ENCODE data around the gene SOX15. TPM values are rescaled to one million over a fixed set of nuclear protein-coding genes. Genes with fewer than 3 reads are reported as not detected.
A peak's percentile ranks its signal among the peaks of the same experiment; 100 is the strongest.

Gene SOX15
- total RNA-seq, 2 experiments from 2014 or later, result 0.84 to 1.6 TPM

- Histone ChIP-seq H4K20me1 (ENCODE audit: insufficient read depth, low read length) (peaks cover 33% of the 10 kb centered on the region), H3K4me3 (ENCODE audit: low read depth, low read length, poor library complexity, severe bottlenecking) (no peak overlapping the region), H3K4me2 (ENCODE audit: low read length) (peak overlapping the region; percentile 88; the same call in 1 of the 2 replicates), H2AFZ (ENCODE audit: low read length) (no peak overlapping the region), H3K27ac (ENCODE audit: low read depth, low read length, poor library complexity, severe bottlenecking) (no peak overlapping the region), H3K79me2 (ENCODE audit: insufficient read depth, low read depth, low read length) (peaks cover 43% of the 10 kb centered on the region), H3K9me3 (ENCODE audit: low read length) (no peaks in the 10 kb centered on the region), H3K36me3 (ENCODE audit: insufficient read depth, low read length) (peaks cover 90% of the 10 kb centered on the region), H3K4me1 (ENCODE audit: insufficient read depth, low read length, poor library complexity, severe bottlenecking) (peaks cover 59% of the 10 kb centered on the region), H3K9me2 (ENCODE audit: insufficient read depth, low read length) (no peaks in the 10 kb centered on the region)
- CTCF ChIA-PET (ENCODE audit: unreplicated experiment), result no interaction called here
- TF ChIP-seq CTCF (conservative IDR thresholded peaks at IDR 0.05; ENCODE audit: low read length), result no peak
- no TSS peak for BruUV-seq (replicated peaks)
- intact Hi-C loops (cut with micrococcal nuclease; ENCODE audit: unreplicated experiment), result no loop called here
- no peak for DNase-seq (ENCODE audit: low spot score)
- POLR2A ChIA-PET, result no interaction called here
These were observed 13.4 kb downstream of the SOX15 start for GRCh38 chr17:7576432-7576937.

GRCh38 chr17:7575959-7576358, 13.9 kb downstream of the SOX15 start:
- Histone ChIP-seq H3K79me2 (ENCODE audit: insufficient read depth, low read depth, low read length) (peaks cover 46% of the 10 kb centered on the region), H3K36me3 (ENCODE audit: insufficient read depth, low read length) (peaks cover 90% of the 10 kb centered on the region), H3K27ac (ENCODE audit: low read depth, low read length, poor library complexity, severe bottlenecking) (no peak overlapping the region), H3K4me2 (ENCODE audit: low read length) (peak overlapping the region; percentile 88), H4K20me1 (ENCODE audit: insufficient read depth, low read length) (peaks cover 33% of the 10 kb centered on the region), H3K9me2 (ENCODE audit: insufficient read depth, low read length) (no peaks in the 10 kb centered on the region), H3K4me3 (ENCODE audit: low read depth, low read length, poor library complexity, severe bottlenecking) (peak overlapping the region; percentile 99), H3K4me1 (ENCODE audit: insufficient read depth, low read length, poor library complexity, severe bottlenecking) (peaks cover 64% of the 10 kb centered on the region), H2AFZ (ENCODE audit: low read length) (no peak overlapping the region), H3K9me3 (ENCODE audit: low read length) (no peaks in the 10 kb centered on the region)
- no peak for DNase-seq (ENCODE audit: low spot score)
- POLR2A ChIA-PET, result interaction anchor here (0.6 kb wide), 1 partner anchor 218 kb away, joined by 3 read pairs; no protein-coding TSS in a partner anchor
- intact Hi-C loops (cut with micrococcal nuclease; ENCODE audit: unreplicated experiment), result no loop called here
- no peak for TF ChIP-seq EZH2phosphoT487 (IDR thresholded peaks at IDR 0.05; ENCODE audit: borderline replicate concordance, low read depth, low read length)
- no peak for TF ChIP-seq CTCF (conservative IDR thresholded peaks at IDR 0.05; ENCODE audit: low read length)
- CTCF ChIA-PET (ENCODE audit: unreplicated experiment), result no interaction called here
- BruUV-seq (replicated peaks), result no TSS peak

- H3K9me3 ChIP-seq (ENCODE audit: low read length), result no peaks in the 10 kb centered on the region
- H2AFZ ChIP-seq (ENCODE audit: low read length), result no peak overlapping the region
- peaks cover 68% of the 10 kb centered on the region for H3K4me1 ChIP-seq (ENCODE audit: insufficient read depth, low read length, poor library complexity, severe bottlenecking)
- H4K20me1 ChIP-seq (ENCODE audit: insufficient read depth, low read length), result peaks cover 33% of the 10 kb centered on the region
- H3K9me2 ChIP-seq (ENCODE audit: insufficient read depth, low read length), result no peaks in the 10 kb centered on the region
- peak overlapping the region; percentile 88 for H3K4me2 ChIP-seq (ENCODE audit: low read length)
- TF ChIP-seq EZH2phosphoT487 (IDR thresholded peaks at IDR 0.05; ENCODE audit: borderline replicate concordance, low read depth, low read length), result no peak
- TF ChIP-seq CTCF (conservative IDR thresholded peaks at IDR 0.05; ENCODE audit: low read length), result no peak
- ChIA-PET CTCF (ENCODE audit: unreplicated experiment) (no interaction called here), POLR2A (interaction anchor here (0.6 kb wide), 1 partner anchor 218 kb away, joined by 3 read pairs; no protein-coding TSS in a partner anchor)
- H3K79me2 ChIP-seq (ENCODE audit: insufficient read depth, low read depth, low read length), result peaks cover 46% of the 10 kb centered on the region
- intact Hi-C loops (cut with micrococcal nuclease; ENCODE audit: unreplicated experiment), result no loop called here
- no peak for DNase-seq (ENCODE audit: low spot score)
- no TSS peak for BruUV-seq (replicated peaks)
- H3K36me3 ChIP-seq (ENCODE audit: insufficient read depth, low read length), result peaks cover 90% of the 10 kb centered on the region
- H3K4me3 ChIP-seq (ENCODE audit: low read depth, low read length, poor library complexity, severe bottlenecking), result peak overlapping the region; percentile 99
- peak overlapping the region; percentile 94 for H3K27ac ChIP-seq (ENCODE audit: low read depth, low read length, poor library complexity, severe bottlenecking)
These were observed 14.4 kb downstream of the SOX15 start for GRCh38 chr17:7575481-7575883.
